Rectal smooth muscle tissue (tissue), 1 donor: ENCODE data around the gene YWHAG.
"Not testable (repeated sequence)": the region's sequence is repeated elsewhere in the genome, so short reads cannot be mapped to it uniquely, and the experiment has no call there.

Experiments
- H3K27ac ChIP-seq: one replicate; pipeline ENCODE4 v1.7.0; 2013; ENCODE audit warnings: low read depth, low read length, inconsistent platforms
- H3K27me3 ChIP-seq: one replicate; pipeline ENCODE4 v1.7.0; 2013; ENCODE audit warnings: low read length; ENCODE audit not compliant: control insufficient read depth, insufficient read depth
- H3K36me3 ChIP-seq: one replicate; pipeline ENCODE4 v1.7.0; 2013; ENCODE audit warnings: low read length; ENCODE audit not compliant: control insufficient read depth, insufficient read depth
- H3K4me1 ChIP-seq: one replicate; pipeline ENCODE4 v1.7.0; 2013; ENCODE audit warnings: low read length; ENCODE audit not compliant: control insufficient read depth, insufficient read depth
- H3K4me3 ChIP-seq: one replicate; pipeline ENCODE4 v1.7.0; 2013; ENCODE audit warnings: low read length
- H3K9ac ChIP-seq: one replicate; pipeline ENCODE4 v1.7.0; 2013; ENCODE audit warnings: low read length

The YWHAG gene

GRCh38 chr7:76338298-76339084 is 20.3 kb downstream of the YWHAG start:
- Histone ChIP-seq H3K4me3 (no peak overlapping the region), H3K27me3 (no peaks in the 10 kb centered on the region), H3K4me1 (peaks cover 8% of the 10 kb centered on the region), H3K36me3 (peaks cover 6% of the 10 kb centered on the region), H3K27ac (no peak overlapping the region), H3K9ac (no peak overlapping the region)

DNA sequence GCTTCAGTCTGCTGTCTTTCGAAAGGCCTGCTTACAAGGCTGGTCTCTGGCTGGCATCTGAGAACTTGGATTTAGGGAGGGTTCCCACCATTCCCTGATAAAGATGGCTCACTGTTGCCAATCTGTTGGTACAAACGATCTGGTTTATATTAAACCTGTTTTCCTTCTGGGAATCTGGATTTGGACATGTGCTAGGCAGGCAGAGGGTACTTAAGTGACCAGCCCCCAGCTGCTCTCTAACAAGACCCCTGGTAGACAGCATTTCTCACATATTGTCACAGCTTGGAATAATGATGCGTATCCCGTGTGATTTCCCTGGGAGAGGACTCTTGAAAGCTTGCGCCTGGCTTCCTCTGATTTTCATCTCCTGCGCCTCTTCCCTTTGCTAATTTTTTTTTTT is 21.6 kb downstream of the YWHAG start:
- Histone ChIP-seq H3K36me3 (peaks cover under 1% of the 10 kb centered on the region), H3K27me3 (no peaks in the 10 kb centered on the region), H3K4me3 (no peak overlapping the region), H3K9ac (no peak overlapping the region), H3K4me1 (peaks cover 11% of the 10 kb centered on the region), H3K27ac (no peak overlapping the region)

DNA sequence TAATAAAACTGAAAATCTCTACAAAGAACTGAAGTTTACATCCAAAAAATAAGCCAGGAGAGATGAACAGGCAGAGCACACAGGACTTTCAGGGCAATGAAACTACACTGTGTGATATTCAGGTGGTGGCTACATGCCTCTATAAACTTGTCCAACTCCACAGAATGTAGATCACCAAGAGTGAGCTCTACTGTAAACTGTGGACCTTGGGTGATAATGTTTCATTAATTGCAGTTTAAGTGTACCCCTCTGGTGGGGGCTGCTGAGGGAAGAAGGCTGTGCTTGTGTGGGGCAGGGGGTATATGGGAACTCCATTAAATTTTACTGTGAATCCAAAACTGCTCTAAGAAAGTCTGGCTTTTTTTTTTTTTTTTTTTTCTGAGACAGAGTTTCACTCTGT is 22.7 kb downstream of the YWHAG start:
- Histone ChIP-seq H3K9ac (no peak overlapping the region), H3K4me1 (peaks cover 9% of the 10 kb centered on the region), H3K27me3 (no peaks in the 10 kb centered on the region), H3K36me3 (no peaks in the 10 kb centered on the region), H3K27ac (no peak overlapping the region), H3K4me3 (no peak overlapping the region)

GRCh38 chr7:76335417-76335816 is 23.4 kb downstream of the YWHAG start:
- H3K4me1 ChIP-seq, H3K4me3 ChIP-seq, H3K9ac ChIP-seq, H3K36me3 ChIP-seq, H3K27ac ChIP-seq, H3K27me3 ChIP-seq: not testable (repeated sequence)

- H3K27me3 ChIP-seq, result no peaks in the 10 kb centered on the region
- H3K4me3 ChIP-seq, result no peak overlapping the region
- H3K27ac ChIP-seq, result no peak overlapping the region
- peaks cover 4% of the 10 kb centered on the region for H3K36me3 ChIP-seq
- H3K4me1 ChIP-seq, result peaks cover 9% of the 10 kb centered on the region
- no peak overlapping the region for H3K9ac ChIP-seq
These were observed 24.3 kb downstream of the YWHAG start for GRCh38 chr7:76334320-76334967.

DNA sequence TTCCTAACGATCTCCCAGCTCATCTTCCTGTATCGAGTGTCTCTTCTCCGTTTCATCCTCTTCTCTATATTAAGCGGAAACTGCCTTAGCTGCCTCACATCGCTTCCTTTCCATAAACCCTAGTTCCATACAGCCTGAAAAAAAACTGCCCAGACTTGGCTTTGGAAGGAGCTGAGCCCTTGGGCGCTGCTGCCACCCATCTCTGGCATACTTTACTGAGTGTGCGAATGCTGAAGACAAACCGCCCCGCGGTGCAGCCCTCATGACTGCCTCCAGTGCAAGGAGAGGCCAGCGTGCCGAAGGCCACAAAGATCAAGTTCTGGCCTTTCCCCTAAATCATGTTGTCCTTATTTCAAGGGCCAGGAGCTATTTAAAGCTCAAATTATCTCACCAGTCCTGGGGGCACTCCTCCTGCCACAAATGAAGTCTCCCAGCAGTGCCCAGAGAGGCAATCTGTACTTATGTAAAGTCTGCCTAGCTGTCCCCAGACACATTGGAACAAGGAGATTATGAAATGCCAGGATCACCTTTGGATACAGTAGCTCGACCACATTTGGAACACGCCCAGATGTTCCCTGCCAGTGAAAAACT is 25.2 kb downstream of the YWHAG start:
- Histone ChIP-seq H3K27ac (peak overlapping the region; percentile 28), H3K4me1 (peaks cover 9% of the 10 kb centered on the region), H3K27me3 (no peaks in the 10 kb centered on the region), H3K36me3 (peaks cover 11% of the 10 kb centered on the region), H3K9ac (no peak overlapping the region), H3K4me3 (no peak overlapping the region)

DNA sequence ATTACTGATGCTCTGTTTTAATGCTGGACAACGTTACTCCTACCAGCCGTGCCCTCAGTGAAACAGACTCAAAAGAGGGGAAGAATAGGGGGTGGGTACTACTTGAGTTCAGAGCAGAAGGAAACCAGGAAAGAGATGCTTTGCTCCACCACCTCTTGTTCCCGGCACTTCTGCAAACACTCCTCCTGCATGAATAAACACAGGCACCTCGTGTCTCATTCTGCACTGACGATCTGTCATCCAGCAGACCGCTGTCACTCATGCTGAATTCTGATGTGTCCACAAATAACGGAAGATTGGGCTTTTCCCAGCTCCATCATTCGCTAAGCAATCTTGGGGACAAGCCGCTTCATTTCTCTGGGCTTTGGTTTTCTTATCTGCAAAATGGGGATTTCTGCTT is 26.7 kb downstream of the YWHAG start:
- no peak overlapping the region for H3K9ac ChIP-seq
- peaks cover 14% of the 10 kb centered on the region for H3K36me3 ChIP-seq
- H3K27ac ChIP-seq, result no peak overlapping the region
- no peak overlapping the region for H3K4me3 ChIP-seq
- peaks cover 9% of the 10 kb centered on the region for H3K4me1 ChIP-seq
- no peaks in the 10 kb centered on the region for H3K27me3 ChIP-seq

- Histone ChIP-seq H3K9ac (no peak overlapping the region), H3K4me3 (no peak overlapping the region), H3K4me1 (peaks cover 9% of the 10 kb centered on the region), H3K36me3 (peaks cover 14% of the 10 kb centered on the region), H3K27me3 (no peaks in the 10 kb centered on the region), H3K27ac (no peak overlapping the region)
These were observed 28.1 kb downstream of the YWHAG start for GRCh38 chr7:76330673-76331072.

GRCh38 chr7:76330261-76330660 is 28.5 kb downstream of the YWHAG start:
- H3K9ac ChIP-seq, result no peak overlapping the region
- peaks cover 9% of the 10 kb centered on the region for H3K4me1 ChIP-seq
- no peaks in the 10 kb centered on the region for H3K27me3 ChIP-seq
- peaks cover 14% of the 10 kb centered on the region for H3K36me3 ChIP-seq
- H3K4me3 ChIP-seq, result no peak overlapping the region
- no peak overlapping the region for H3K27ac ChIP-seq

GRCh38 chr7:76329479-76329878 is 29.3 kb downstream of the YWHAG start:
- Histone ChIP-seq H3K27ac (no peak overlapping the region), H3K9ac (no peak overlapping the region), H3K36me3 (peaks cover 14% of the 10 kb centered on the region), H3K27me3 (no peaks in the 10 kb centered on the region), H3K4me3 (no peak overlapping the region), H3K4me1 (peaks cover 9% of the 10 kb centered on the region)

DNA sequence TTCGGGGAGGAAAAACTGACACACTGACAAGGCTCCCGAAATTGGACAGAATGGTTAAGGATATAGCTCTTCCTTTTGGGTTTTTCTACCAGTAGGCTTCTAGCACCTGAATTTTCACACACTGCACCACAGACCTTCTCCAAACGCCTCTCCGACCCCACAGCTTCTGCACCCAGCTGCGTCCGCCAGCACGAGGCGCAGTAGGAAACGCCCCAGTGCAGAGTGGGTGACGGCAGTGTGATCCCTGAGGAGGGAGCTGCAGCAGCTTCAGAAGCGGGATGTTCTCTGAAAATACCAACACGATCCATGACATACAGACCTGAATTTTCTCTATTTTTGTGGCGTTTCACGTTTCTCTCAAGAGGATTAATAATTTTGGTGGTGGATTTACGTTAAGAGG is 30.4 kb downstream of the YWHAG start:
- peaks cover 3% of the 10 kb centered on the region for H3K4me1 ChIP-seq
- H3K27me3 ChIP-seq, result no peaks in the 10 kb centered on the region
- no peak overlapping the region for H3K27ac ChIP-seq
- H3K36me3 ChIP-seq, result peaks cover 14% of the 10 kb centered on the region
- H3K9ac ChIP-seq, result no peak overlapping the region
- H3K4me3 ChIP-seq, result no peak overlapping the region

DNA sequence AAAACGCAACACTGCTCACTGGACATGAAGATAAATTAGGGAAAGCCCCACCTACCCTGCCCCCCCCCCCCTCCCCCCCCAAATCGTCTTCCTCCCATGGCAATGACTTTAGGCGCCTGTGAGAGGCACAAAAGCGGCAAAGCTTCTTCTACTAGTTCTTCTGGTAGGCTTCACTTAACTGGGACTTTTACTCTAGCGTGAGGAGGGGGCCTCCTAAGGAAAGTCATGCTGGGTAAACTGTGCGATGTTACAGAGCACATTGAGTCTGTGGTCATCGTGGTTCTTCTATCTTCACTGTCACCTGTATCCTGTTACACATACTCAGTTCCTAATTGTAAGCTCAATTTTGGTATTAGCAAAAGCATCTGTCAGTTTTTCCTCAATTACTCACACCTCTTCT is 31.2 kb downstream of the YWHAG start:
- H3K36me3 ChIP-seq, result peaks cover 14% of the 10 kb centered on the region
- no peak overlapping the region for H3K9ac ChIP-seq
- no peak overlapping the region for H3K4me3 ChIP-seq
- no peaks in the 10 kb centered on the region for H3K27me3 ChIP-seq
- no peak overlapping the region for H3K27ac ChIP-seq
- H3K4me1 ChIP-seq, result no peaks in the 10 kb centered on the region
